IPS DF 4.7 (cell line): ENCODE data around the gene RGS10.

Source experiments
- DNase-seq: peaks from one replicate; pipeline ENCODE4 v3.0.0-alpha.2; 2013; ENCODE audit warnings: low spot score; ENCODE audit errors: extremely low read depth

The RGS10 gene

GRCh38 chr10:119518176-119518575 lies 24.3 kb downstream of the RGS10 start:
- DNase-seq, result no peak

GRCh38 chr10:119517235-119518141 lies 25.0 kb downstream of the RGS10 start:
- no peak for DNase-seq

- DNase-seq, result no peak
These were observed 25.9 kb downstream of the RGS10 start for GRCh38 chr10:119516381-119517234.

GRCh38 chr10:119515511-119516045 lies 26.9 kb downstream of the RGS10 start:
- no peak for DNase-seq

GRCh38 chr10:119514819-119515218 lies 27.7 kb downstream of the RGS10 start:
- no peak for DNase-seq

GRCh38 chr10:119511828-119512515 lies 30.5 kb downstream of the RGS10 start:
- no peak for DNase-seq

- no peak for DNase-seq
These were observed 32.5 kb downstream of the RGS10 start for GRCh38 chr10:119509909-119510451.

GRCh38 chr10:119507115-119507514 lies 35.4 kb downstream of the RGS10 start:
- DNase-seq, result no peak

GRCh38 chr10:119505588-119506315 lies 36.8 kb downstream of the RGS10 start:
- no peak for DNase-seq

GRCh38 chr10:119505131-119505551 lies 37.4 kb downstream of the RGS10 start:
- no peak for DNase-seq

GRCh38 chr10:119504651-119505050 lies 37.9 kb downstream of the RGS10 start:
- DNase-seq, result no peak

- DNase-seq, result no peak
These were observed 38.7 kb downstream of the RGS10 start for GRCh38 chr10:119503821-119504220.

GRCh38 chr10:119502618-119503155 lies 39.8 kb downstream of the RGS10 start:
- no peak for DNase-seq

- no peak for DNase-seq
These were observed 40.3 kb downstream of the RGS10 start for GRCh38 chr10:119502209-119502608.

- no peak for DNase-seq
These were observed 40.8 kb downstream of the RGS10 start for GRCh38 chr10:119501690-119502089.

- DNase-seq, result no peak
These were observed 41.7 kb downstream of the RGS10 start for GRCh38 chr10:119500821-119501220.

- no peak for DNase-seq
These were observed 42.3 kb downstream of the RGS10 start for GRCh38 chr10:119500123-119500795.

- DNase-seq, result no peak
These were observed 42.9 kb downstream of the RGS10 start for GRCh38 chr10:119499677-119500002.

- no peak for DNase-seq
These were observed 43.4 kb downstream of the RGS10 start for GRCh38 chr10:119498889-119499676.
